ENCODE measurements around the gene ETV2.

GRCh38 chr19:35675589-35676140 is 34.1 kb downstream of the ETV2 start:
- TF ChIP-seq CTCF (IDR thresholded peaks at IDR 0.05) (no peak), EP300 (IDR thresholded peaks at IDR 0.05) (no peak), POLR2A (IDR thresholded peaks at IDR 0.05) (no peak)

Data from ovary (tissue), 3 donors.